ENCODE data around the gene RGS1. TPM values are rescaled to one million over a fixed set of nuclear protein-coding genes. Genes with fewer than 3 reads are reported as not detected.
A peak's percentile ranks its signal among the peaks of the same experiment; 100 is the strongest.

Gene RGS1
- total RNA-seq, 1 experiment from 2014 or later, result not detected

DNA sequence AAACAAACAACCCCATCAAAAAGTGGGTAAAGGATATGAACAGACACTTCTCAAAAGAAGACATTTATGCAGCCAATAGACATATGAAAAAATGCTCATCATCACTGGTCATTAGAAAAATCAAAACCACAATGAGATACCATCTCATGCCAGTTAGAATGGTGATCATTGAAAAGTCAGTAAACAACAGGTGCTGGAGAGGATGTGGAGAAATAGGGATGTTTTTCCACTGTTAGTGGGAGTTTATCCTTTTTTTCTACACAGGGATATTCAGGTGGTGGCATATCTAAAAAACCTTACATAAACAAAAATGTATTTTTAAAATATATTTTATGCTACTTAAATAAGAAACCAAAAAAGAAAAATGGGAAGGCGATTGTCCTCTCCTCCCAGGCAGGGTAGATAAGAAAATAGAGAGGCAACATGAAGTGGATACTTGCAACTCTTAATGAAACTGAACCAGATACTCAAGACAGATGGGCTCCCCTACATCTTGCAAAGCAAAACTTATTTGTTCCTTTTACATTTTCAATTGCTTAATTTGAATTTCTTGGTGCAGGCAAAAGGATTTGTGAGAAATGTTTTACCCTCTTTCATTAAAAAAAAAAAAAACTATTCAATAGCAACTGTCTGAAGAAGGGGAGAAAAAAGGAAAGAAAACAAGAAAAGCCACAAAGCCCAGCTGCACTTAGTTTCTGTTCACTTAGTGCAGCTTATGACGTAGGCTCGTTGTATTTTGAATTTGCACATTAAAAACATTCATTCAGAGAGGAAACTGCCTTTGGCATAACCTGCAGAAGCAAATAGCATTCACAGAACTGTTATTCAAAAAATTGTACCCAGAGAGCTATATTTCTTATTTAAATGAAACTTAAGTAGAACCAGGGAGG lies 36.9 kb upstream of the RGS1 start:
- POLR2A ChIA-PET, result no interaction called here
- TF ChIP-seq, protein P1, sequence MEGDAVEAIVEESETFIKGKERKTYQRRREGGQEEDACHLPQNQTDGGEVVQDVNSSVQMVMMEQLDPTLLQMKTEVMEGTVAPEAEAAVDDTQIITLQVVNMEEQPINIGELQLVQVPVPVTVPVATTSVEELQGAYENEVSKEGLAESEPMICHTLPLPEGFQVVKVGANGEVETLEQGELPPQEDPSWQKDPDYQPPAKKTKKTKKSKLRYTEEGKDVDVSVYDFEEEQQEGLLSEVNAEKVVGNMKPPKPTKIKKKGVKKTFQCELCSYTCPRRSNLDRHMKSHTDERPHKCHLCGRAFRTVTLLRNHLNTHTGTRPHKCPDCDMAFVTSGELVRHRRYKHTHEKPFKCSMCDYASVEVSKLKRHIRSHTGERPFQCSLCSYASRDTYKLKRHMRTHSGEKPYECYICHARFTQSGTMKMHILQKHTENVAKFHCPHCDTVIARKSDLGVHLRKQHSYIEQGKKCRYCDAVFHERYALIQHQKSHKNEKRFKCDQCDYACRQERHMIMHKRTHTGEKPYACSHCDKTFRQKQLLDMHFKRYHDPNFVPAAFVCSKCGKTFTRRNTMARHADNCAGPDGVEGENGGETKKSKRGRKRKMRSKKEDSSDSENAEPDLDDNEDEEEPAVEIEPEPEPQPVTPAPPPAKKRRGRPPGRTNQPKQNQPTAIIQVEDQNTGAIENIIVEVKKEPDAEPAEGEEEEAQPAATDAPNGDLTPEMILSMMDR (IDR thresholded peaks at IDR 0.05), result no peak
- TF ChIP-seq SIN3A (IDR thresholded peaks at IDR 0.05; ENCODE audit: borderline replicate concordance, insufficient read depth, low read depth, low read length), result no peak
- no peak for TF ChIP-seq TCF7L2 (IDR thresholded peaks at IDR 0.05; ENCODE audit: low read depth, low read length)
- no peak for TF ChIP-seq REST (IDR thresholded peaks at IDR 0.05; ENCODE audit: insufficient read depth in 1 of 2, low read depth in 2 of 2, low read length in 1 of 2)
- TF ChIP-seq POLR2AphosphoS5 (IDR thresholded peaks at IDR 0.05; ENCODE audit: low read depth, low read length), result no peak
- Histone ChIP-seq H3K27me3 (ENCODE audit: control insufficient read depth, insufficient read depth, low read length) (no peaks in the 10 kb centered on the region), H3K27ac (ENCODE audit: low read length) (no peak overlapping the region), H3K4me3 (ENCODE audit: low read depth in 2 of 2, low read length in 2 of 2) (no peak overlapping the region), H3K9me3 (ENCODE audit: control insufficient read depth, insufficient read depth, low read depth, low read length) (no peaks in the 10 kb centered on the region), H3K36me3 (ENCODE audit: control insufficient read depth, insufficient read depth, low read length) (no peaks in the 10 kb centered on the region), H3K4me1 (ENCODE audit: control insufficient read depth, insufficient read depth, low read length) (peaks cover 5% of the 10 kb centered on the region; the same call in 1 of the 2 replicates)
- DNase-seq (ENCODE audit: low read depth, low spot score), result no peak
- in situ Hi-C loops (cut with HindIII; ENCODE audit: low pct_unique_long_range_greater_than_20kb, low sequenced_read_pairs) (no loop called here), intact Hi-C loops (cut with micrococcal nuclease; ENCODE audit: unreplicated experiment) (no loop called here)
- BruUV-seq (replicated peaks), result no TSS peak
- CTCF ChIA-PET, result no interaction called here
- ATAC-seq, result no peak

DNA sequence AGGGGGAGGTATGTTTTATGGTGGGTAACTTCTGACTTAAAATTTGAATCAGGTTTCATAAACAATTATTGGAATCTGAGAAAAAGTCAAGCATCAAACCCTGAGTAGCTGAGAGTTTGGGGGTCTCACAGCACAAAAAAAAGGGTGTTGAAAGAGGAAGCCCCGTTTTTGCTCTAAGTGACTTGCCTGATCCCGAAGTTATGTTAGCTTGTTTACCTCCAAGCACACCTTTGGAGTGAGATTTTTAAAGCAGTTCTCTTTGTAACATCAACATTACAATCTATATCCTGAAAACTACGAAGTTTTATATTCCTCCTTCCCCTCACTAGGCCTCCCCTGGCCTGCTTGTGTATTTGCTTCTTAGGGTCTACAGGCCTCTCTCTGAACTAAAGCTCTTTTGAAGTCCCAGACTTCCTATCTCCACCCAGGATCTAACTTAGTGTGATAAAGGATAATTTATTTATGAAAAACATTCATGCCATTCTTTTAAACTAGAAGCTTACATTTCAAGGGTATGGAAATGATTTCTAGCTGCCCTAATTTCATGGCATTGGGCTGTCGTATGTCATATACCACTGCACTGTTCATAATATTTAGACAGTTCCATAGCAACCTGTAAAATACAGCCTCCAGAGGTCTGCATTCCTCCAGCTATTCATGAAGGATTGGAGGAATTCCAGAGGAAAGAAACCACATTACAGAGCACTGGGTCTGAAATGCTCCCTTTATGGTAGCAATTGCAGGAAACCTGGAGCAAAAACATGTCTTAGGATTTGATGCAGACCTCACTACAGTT lies 36.1 kb upstream of the RGS1 start:
- Histone ChIP-seq H3K4me3 (ENCODE audit: low read depth in 2 of 2, low read length in 2 of 2) (no peak overlapping the region), H3K4me1 (ENCODE audit: control insufficient read depth, insufficient read depth, low read length) (peaks cover 5% of the 10 kb centered on the region; the same call in 1 of the 2 replicates), H3K27me3 (ENCODE audit: control insufficient read depth, insufficient read depth, low read length) (no peaks in the 10 kb centered on the region), H3K36me3 (ENCODE audit: control insufficient read depth, insufficient read depth, low read length) (no peaks in the 10 kb centered on the region), H3K27ac (ENCODE audit: low read length) (no peak overlapping the region), H3K9me3 (ENCODE audit: control insufficient read depth, insufficient read depth, low read depth, low read length) (no peaks in the 10 kb centered on the region)
- DNase-seq (ENCODE audit: low read depth, low spot score) (no peak), ATAC-seq (peak; percentile 93)
- intact Hi-C loops (cut with micrococcal nuclease; ENCODE audit: unreplicated experiment) (no loop called here), in situ Hi-C loops (cut with HindIII; ENCODE audit: low pct_unique_long_range_greater_than_20kb, low sequenced_read_pairs) (no loop called here)
- CTCF ChIA-PET, result no interaction called here
- POLR2A ChIA-PET, result no interaction called here
- BruUV-seq (replicated peaks), result no TSS peak
- no peak for TF ChIP-seq REST (IDR thresholded peaks at IDR 0.05; ENCODE audit: insufficient read depth in 1 of 2, low read depth in 2 of 2, low read length in 1 of 2)
- no peak for TF ChIP-seq SIN3A (IDR thresholded peaks at IDR 0.05; ENCODE audit: borderline replicate concordance, insufficient read depth, low read depth, low read length)
- no peak for TF ChIP-seq TCF7L2 (IDR thresholded peaks at IDR 0.05; ENCODE audit: low read depth, low read length)
- TF ChIP-seq, protein P1 (IDR thresholded peaks at IDR 0.05), result no peak
- TF ChIP-seq POLR2AphosphoS5 (IDR thresholded peaks at IDR 0.05; ENCODE audit: low read depth, low read length), result no peak

All from Panc1 (cell line).